ENCODE data around the gene WHAMM.

DNA sequence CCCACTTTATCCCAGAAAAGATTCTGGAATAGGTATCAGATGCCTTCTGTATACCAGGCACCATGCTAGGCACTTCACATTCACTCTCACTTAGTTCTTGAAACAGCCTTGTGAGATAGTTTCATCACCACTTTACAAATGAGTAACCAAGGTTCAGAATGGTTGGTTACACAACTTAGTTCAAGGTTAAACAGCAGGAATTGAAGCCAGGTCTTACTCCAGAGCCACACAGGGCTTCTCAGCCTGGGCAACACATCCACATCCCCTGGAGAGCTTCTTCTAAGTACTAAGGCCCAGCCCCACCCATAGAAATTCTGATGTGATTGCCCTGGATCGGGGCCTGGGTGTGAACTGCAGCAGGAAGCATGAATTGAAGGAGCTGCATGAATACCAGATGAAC is 18.6 kb downstream of the WHAMM start:
- TF ChIP-seq, protein P1, sequence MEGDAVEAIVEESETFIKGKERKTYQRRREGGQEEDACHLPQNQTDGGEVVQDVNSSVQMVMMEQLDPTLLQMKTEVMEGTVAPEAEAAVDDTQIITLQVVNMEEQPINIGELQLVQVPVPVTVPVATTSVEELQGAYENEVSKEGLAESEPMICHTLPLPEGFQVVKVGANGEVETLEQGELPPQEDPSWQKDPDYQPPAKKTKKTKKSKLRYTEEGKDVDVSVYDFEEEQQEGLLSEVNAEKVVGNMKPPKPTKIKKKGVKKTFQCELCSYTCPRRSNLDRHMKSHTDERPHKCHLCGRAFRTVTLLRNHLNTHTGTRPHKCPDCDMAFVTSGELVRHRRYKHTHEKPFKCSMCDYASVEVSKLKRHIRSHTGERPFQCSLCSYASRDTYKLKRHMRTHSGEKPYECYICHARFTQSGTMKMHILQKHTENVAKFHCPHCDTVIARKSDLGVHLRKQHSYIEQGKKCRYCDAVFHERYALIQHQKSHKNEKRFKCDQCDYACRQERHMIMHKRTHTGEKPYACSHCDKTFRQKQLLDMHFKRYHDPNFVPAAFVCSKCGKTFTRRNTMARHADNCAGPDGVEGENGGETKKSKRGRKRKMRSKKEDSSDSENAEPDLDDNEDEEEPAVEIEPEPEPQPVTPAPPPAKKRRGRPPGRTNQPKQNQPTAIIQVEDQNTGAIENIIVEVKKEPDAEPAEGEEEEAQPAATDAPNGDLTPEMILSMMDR (IDR thresholded peaks at IDR 0.05), result no peak
- TF ChIP-seq POLR2AphosphoS5 (IDR thresholded peaks at IDR 0.05), result no peak

All from prostate gland (tissue), 2 donors.